ENCODE measurements around the gene AATK. TPM values are rescaled to one million over a fixed set of nuclear protein-coding genes. Genes with fewer than 3 reads are reported as not detected.

AATK gene
- polyA plus RNA-seq, 3 donors, result 3.0 to 7.8 (median 4.6) TPM

DNA sequence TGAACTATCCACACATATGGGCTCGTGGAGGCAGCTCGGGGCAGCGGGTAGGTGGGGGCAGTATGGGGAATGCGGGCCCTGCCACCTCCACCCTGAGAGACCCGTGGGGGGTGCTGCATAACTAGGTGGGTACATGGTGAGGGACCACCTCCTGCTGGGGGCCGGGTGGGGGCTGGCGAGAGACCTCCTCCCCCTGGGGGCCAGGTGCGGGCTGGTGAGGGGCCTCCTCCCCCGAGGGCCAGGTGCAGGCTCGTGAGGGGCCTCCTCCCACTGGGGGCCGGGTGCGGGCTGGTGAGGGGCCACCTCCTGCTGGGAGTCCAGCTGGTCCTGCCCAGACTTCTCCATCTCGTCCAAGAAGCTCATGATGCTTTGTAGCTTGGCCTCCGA is 31.4 kb upstream of the AATK start:
- no peak for DNase-seq (ENCODE audit: extremely low read depth in 1 of 11, low read depth in 9 of 11, low spot score in 4 of 11)

DNA sequence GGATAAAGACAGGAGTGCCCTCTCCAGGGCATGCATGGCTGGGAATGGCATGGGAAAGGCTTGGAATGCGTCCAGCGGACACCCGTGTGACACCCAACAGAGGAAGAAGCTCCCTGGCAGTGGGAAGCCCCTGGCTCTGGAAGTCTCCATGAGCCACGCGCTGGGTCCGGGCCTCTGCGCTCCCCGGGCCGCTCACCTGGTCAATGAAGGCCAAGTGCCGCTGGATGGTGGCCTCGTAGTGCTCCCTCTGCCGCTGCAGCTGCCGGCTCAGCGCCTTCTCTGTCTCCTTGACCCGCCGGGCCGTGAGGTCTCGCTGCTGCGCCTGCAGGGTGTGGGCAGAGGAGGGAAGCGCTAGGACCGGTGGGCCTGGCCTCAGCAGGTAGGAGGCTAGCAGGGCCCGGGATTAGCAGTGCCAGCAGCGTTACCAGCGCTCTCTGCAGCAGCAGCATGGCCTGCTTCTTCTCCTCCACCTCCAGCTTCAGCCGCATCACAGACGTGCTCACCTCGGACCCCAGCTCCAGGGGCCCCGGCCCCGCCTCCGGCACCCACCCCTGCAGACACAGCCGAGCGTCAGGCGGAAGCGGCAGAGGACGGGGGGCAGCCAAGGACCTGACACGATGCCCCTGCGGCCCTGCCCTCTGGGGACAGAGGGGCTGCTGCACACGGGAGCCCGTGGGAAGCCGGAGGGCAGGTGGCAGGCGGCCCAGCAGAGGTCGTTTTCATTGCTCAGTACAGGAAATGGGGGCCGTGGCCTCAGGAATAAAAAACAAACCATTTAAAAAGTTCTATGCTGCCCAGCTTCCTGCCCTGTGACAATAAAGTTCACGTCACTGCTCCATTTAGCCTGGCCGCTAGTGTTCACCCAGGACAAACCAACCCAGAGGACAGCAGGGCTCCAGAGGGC is 30.7 kb upstream of the AATK start:
- DNase-seq (ENCODE audit: extremely low read depth in 1 of 11, low read depth in 9 of 11, low spot score in 4 of 11), result no peak

DNA sequence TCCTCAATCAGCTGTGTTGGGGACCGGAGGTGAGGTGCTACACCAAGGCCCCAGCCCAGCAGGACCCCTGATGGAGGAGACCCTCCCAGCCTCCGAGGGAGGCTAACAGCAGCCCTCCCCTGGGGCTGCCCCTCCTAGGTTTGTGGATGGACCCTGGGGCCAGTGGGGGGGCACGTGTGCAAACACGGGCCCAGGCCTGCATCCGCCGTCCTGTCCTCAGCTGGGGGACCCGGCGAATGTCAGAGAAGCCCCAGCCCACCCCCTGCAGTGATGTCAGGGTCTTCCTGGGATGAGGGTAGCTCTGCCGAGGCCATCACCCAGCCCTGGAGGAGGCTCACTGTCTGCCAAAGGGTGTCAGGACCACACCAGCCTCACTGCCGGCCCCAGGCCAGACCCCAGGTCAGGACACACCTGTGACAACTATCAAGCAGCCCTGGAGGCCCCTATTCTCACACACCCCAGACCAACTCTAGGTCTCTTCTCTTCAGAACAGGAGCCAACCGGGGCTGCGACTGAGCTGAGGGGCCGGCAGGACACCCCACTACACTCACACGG is 30.0 kb upstream of the AATK start:
- DNase-seq (ENCODE audit: extremely low read depth in 1 of 11, low read depth in 9 of 11, low spot score in 4 of 11), result no peak

DNA sequence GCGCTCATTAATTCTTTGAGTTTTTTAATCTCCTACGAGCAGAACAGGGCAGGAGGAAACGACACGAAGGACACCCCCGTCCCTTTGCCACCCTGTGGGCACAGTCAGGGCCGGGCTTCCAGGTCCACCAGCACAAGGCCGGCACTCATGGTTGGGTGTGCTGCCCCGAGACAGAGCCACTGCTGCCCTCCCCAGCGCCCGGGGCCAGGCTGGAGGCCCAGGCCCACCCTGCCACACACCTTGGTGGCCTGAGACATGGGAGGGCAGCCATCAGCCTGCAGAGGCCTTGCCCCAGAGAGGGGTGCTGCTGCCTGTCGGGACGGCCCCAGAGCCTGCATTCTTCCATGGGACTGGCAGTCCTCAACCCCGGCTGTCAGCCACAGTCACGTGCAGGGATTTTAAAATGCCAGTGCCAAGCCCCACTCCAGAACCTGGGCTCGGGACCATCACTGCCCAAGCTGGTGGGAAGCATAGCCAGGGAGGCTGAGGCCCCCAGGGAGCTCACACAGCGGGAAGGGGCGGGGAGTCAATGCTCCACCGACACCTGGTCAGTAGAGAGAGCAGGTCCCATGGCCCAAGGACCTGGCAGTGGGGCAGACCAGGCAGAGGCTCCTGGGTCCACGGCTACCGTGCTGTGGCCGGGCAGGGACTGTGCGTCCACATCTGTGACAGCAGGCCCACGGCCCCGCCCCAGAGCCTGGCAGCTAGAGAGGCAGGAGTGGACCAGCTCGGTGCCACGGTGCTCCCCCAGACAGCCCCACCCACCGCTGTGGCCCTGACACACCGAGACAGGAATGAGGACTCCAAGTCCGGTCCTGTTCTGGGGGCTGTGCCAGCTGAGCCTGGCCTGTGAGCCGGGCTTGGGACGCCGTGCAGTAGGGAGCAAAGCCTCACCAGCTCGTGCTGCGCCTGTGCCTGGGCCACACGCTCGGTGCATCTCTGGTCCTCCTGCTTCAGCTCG is 29.2 kb upstream of the AATK start:
- no peak for DNase-seq (ENCODE audit: extremely low read depth in 1 of 11, low read depth in 9 of 11, low spot score in 4 of 11)

DNA sequence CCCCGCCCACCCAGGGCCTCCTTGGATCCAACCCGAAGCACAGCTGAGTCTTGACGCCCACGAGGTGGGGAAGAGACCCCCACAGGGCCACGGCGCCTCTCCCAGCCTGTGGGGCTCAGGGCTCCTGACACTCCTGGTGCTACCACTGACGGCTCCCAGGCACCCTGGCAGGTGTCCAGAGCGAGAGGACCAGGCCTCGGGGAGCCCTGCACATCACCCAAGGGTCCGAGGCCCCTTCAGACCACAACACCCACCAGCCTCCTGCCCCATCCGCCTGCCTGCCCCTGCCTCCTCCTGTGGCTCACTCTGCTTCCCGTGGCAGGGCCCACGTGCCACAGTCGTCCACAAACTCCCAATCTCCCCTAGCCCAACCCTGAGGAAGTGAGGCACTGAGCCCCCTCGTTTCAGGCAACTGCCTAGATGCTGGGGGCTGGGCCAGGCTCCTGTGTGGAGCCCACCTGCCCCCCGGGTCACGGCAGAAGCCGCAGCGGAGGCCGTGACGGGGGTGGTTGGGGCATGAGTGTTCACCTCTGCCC is 28.3 kb upstream of the AATK start:
- no peak for DNase-seq (ENCODE audit: extremely low read depth in 1 of 11, low read depth in 9 of 11, low spot score in 4 of 11)

DNA sequence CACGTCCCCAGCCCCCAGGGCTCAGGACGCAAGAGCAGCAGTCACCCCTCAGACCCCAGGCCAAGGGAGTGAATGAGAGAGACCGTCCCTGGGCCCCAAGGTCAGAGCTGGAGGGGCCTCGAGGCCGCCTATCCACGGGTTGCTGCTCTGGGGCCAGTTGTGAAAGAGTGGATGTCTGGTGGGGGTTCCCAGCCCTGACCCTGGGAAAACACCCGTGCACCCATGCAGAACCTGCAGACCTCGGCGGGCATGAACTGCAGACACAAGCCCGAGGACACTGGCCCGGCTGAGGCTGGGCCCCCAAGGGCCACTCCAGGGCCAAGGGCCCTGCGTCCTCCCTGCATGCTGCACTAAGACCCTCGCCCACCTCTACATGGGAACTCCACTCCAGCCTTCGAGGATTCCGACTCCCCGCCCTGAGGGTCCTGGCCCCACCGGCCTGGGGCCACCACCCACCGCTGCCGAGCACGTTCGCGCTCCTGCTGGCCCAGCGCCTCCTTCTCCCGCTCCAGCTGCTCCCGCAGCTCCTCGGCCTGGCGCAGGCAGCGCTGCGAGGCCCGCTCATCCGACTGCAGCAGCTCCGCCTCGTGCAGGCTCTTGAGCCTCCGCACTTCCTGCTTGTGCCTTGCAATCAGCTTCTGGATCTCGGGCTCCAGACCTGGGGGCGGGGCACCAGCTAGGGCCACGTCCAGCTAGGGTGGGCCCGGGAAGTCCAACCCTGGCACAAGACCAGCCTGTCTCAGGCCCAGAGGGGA is 27.6 kb upstream of the AATK start:
- peak in 4 of 11 donors; percentile 10 to 31 (median 22) for DNase-seq (ENCODE audit: extremely low read depth in 1 of 11, low read depth in 9 of 11, low spot score in 4 of 11)

DNA sequence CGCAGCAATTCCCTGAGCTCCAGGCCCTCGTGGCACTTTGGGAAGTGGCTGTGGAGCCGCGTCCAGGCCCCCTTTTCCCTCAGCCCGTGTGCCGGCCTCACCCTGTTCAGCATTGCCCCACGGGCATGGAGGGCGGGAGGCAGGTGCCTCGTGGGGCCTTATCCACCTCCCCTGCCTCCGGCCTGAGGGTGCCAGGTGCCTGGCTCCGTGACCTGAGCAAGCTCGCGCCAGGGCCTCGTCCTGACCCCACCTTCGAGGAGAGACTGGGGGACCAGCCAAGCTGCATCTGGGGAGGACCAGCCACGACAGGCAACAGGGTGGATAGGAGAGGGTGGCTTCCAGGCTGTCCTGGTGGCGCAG is 27.0 kb upstream of the AATK start:
- no peak for DNase-seq (ENCODE audit: extremely low read depth in 1 of 11, low read depth in 9 of 11, low spot score in 4 of 11)

DNA sequence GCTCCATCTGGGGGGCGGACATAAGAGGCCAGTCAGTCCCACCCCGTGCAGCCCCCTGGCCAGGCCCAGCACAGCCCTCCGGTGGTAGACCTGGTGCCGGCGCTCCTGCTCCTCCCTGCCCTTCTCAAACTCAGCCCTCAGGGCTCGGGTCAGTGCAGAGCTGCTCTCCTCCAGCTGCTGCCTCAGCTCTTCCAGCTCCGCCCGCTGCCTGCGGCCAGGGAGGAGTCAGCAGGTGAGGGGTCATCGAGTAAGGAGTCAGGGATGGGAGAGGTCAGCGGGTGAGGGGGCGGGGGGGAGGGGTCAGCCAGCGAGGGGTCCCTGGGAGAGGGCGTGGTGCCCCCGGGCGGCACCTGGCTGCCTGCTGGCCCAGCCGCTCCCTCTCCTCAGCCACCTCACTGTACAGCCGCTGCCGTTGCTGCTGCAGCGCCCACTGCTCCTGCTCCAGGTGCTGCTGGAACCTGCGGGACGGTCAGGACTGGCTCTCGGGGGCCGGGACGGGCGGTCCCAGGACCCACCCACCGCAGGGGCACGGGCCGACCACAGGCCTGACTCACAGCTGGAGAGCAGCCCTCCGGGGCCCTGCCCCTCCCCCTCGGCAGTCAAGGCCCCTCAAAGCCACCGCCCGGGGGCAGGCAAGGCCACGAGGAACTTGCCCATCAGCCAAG is 26.5 kb upstream of the AATK start:
- DNase-seq (ENCODE audit: extremely low read depth in 1 of 11, low read depth in 9 of 11, low spot score in 4 of 11), result no peak

DNA sequence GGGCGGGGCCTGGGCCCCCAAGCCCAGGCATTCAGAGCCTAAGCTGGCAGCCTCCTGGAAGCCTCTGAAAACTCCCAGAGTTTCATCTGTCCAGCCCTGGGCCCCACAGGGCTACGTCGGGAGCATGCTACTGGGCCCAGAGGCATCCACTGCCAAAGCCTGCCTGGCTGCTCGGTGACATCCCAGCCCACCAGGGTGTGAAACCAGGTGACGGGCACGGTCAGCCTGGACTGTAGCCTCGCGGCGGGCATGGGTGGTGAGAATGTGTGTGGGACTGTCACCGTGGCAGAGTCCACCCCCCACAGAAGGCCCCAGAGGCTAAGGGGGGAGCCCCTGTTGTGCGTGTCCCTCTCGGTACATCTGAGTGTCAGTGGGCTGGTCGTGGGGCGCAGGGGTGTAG is 25.6 kb upstream of the AATK start:
- no peak for DNase-seq (ENCODE audit: extremely low read depth in 1 of 11, low read depth in 9 of 11, low spot score in 4 of 11)

DNA sequence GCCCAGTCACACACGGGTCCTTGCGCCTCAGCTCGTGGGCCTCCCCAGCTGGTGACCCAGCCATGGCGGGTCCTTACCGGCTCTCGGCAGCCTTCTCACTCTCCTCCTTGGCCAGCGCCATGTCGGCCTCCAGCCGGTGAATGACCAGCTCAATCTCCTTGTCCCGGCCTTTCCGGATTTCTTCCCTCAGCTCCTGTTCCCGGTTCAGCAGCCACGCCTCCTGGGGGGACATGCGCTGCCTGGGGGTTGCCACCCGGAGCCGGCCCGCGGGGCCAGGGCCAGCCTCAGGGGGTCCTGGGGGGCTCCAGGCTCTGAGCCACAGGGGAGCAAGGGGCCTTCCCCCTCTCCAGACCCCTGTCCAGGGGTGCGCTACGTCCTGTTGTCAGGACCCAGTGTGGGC is 25.1 kb upstream of the AATK start:
- DNase-seq (ENCODE audit: extremely low read depth in 1 of 11, low read depth in 9 of 11, low spot score in 4 of 11), result no peak

DNA sequence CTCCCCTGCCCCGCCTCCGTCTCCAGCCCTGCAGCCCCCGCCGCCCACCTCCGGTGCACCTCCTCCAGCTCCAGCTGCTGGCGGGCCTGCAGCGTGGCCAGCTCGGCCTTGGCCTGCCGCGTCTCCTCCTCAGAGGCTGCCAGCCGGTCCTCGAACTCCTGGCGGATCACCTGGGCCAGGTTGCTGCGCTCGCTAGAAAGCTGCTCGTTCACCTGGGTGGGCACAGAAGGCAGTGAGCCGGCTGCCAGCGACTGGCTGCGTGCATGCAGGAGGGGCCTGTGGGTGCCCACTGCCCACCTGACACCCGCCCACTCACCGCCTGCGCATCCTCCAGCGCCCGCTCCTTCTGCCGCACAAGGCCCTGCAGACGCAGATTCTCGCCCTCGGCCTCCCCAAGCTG is 24.6 kb upstream of the AATK start:
- DNase-seq (ENCODE audit: extremely low read depth in 1 of 11, low read depth in 9 of 11, low spot score in 4 of 11), result no peak

DNA sequence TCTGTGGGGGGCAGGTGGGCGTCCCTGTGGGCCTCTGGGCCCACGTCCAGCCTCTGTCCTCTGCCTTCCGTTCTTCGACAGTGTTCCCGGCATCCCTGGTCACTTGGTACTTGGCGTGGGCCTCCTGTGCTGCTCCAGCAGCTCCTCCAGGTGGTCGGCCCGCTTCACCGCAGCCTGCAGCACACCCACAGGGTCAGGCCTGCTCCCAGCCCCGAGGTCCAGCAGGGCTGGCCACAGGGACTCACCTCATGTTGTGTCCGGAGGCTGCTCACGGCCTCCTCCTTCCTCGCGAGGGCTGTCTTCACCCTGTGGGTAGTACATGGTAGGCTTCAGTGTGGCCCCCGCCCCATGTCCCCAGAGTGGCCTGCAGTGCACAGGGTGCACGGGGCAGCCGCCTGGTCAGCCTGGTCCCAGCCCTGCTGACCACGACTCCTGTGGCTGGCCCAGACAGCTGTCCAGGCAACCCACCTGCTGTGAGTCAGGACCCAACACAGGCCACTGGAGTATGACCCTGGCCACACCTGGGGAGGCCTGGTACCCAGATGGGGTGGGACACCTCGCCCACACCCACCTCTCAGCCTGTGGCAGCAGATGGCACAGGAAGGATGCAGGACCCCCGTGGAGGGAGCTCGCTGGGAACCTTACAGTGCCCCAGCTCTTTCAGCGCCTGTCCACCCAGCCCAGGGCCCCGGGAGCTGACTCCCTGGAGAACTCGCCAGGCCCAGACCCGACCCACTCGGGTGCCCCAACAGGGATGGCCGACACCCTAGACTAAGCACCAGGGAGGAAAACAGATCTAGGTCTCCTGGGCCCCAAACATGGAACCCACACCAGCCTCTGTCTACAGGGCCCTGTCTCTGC is 23.9 kb upstream of the AATK start:
- no peak for DNase-seq (ENCODE audit: extremely low read depth in 1 of 11, low read depth in 9 of 11, low spot score in 4 of 11)

DNA sequence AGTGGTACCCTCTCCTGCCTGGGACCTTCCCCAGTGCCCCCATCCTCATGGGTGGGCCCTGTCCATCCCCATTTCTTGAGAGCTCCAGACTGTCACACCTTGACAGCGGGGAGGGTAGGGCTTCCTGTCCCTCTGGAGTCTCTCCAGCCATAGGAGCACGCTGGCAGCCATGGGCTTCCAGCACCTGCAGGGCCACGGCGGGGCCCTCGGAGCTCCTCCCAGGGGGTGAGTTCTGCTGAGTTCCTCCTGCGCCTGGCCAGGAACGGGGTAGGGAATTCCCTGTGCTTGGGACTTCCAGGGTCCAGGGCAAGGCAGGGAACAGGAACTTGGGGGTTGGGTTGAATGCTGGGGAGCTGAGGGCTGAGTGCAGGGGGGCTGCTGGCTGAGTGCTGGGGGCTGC is 23.0 kb upstream of the AATK start:
- no peak for DNase-seq (ENCODE audit: extremely low read depth in 1 of 11, low read depth in 9 of 11, low spot score in 4 of 11)

DNA sequence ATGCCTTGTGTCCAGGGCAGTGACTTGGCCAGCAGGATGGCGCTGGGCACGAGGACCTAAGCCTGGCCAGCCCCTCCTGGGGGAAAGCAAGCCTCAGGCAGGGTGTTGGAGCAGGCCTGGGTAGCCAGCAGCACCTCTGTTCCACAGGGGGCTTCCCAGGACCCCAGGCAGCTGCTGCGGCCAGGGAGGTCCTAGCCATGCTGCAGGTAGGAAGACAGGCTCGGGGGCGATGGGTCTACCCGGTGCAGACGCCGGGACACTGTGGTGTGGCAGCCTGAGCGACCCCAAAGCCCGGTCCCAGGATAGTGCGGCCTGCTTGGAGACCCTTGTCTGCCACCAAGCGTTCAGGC is 22.4 kb upstream of the AATK start:
- DNase-seq (ENCODE audit: extremely low read depth in 1 of 11, low read depth in 9 of 11, low spot score in 4 of 11), result no peak

DNA sequence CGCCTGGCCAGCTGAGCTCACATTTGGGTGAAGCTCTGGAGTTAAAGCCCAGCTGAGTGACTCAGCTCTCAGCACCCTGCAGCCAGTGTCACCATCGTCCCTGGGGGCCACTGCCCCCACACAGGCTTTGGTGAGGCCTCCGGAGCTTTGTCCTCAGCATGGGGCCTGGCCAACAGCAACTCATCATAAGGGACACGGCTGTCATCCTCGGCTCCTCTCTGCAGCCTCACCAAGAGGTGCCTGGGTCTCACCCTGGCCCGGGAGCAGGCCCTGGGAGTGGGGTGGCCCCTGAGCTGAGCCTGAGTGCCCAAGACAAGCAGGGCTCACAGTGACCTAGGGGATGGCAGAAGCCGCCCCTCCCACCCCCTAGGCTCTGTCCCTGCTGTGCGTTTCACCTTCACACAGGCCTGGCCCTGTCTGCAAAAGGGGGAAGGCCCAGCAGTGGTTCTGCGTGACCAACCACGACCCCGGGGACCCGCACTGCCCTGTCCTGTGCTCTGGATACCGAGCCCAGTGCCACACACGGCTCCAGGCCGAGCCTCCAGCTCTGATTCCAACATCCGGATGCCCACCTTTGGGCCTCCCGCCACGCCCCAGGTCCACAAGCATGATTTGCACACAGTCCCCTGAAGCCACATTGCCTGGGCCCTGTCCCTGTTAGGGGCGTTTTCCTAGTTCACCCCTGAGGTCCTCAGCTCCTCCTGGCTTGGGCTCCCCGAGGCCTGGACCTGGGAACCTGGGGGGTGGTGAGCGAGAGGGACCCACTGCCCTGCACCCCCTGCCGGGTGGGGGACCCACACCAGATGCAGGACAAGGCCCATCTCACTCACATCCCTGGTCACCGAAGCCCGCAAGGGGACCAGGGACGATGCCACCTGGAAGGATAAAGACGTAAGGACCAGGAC is 21.8 kb upstream of the AATK start:
- DNase-seq (ENCODE audit: extremely low read depth in 1 of 11, low read depth in 9 of 11, low spot score in 4 of 11), result no peak

DNA sequence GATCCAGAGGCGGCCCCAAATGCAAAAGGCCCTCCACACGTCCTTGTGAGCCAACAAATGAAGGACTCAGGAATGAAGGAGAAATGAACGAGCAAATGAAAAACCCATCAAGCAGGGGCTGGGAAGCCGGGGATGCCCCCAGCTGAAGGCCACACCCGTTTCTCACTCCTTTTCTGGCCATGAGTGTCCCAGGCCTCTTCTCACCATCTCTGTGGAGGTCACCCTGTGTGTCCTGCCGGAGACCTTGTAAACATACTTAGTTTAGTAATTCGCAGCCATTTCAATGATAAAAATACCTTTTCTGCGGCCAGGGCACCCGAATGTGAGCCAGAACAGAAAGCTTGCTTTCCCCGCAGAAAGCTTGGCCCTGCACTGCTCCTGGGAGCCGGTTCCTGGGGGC is 21.1 kb upstream of the AATK start:
- DNase-seq (ENCODE audit: extremely low read depth in 1 of 11, low read depth in 9 of 11, low spot score in 4 of 11), result no peak

DNA sequence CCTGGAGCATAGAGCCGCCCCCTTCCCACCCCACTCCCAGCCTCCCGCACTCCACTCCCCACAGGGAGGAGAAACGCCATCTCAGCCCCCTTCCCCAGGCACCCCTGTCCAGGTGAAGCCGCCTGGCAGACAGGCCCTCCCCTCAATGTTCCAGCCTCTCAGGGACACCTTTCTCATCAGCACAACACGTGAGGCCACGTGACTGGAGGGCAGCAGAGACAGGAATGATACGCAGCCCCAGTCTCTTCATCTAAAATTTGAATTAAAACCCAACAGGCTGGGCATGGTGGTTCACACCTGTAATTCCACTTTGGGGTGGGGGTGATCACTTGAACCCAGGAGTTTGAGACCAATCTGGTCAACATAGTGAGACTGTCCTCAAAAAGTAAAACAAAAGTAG is 20.2 kb upstream of the AATK start:
- no peak for DNase-seq (ENCODE audit: extremely low read depth in 1 of 11, low read depth in 9 of 11, low spot score in 4 of 11)

All from renal cortex interstitium (tissue), 11 donors.